HL-60 (cell line): ENCODE results near the gene TRA2A.

ENCODE experiments used
- DNase-seq, 2 experiments: peaks; one replicate each; pipeline ENCODE4 v3.0.0-alpha.2; 2010 to 2020; ENCODE audit warnings: low read depth in 1 of 2, low spot score in 1 of 2
- H3K27ac ChIP-seq: fragments of 250-450 bp; sonication (Bioruptor Pico); replicated peaks from 2 replicates; pipeline ENCODE4 v1.5.1; 2020; ENCODE audit warnings: mild to moderate bottlenecking, moderate library complexity
- H3K27me3 ChIP-seq: fragments of 250-450 bp; sonication (Bioruptor Pico); 2 replicates; pipeline ENCODE4 v1.5.1; 2021; ENCODE audit warnings: mild to moderate bottlenecking, moderate library complexity; ENCODE audit not compliant: insufficient read depth, poor library complexity, severe bottlenecking
- H3K4me3 ChIP-seq: replicated peaks from 2 replicates; pipeline ENCODE4 v1.5.1; 2011; ENCODE audit warnings: mild to moderate bottlenecking, control low read depth, low read length; ENCODE audit not compliant: insufficient read depth
- CTCF ChIP-seq: IDR thresholded peaks from one replicate; pipeline ENCODE4 v1.5.1; 2011; ENCODE audit warnings: low read length, control low read depth, inconsistent platforms; ENCODE audit not compliant: insufficient read depth
- GABPA ChIP-seq: IDR thresholded peaks from 2 replicates; pipeline ENCODE4 v1.6.1; 2012; ENCODE audit warnings: low read depth
- POLR2AphosphoS5 ChIP-seq: IDR thresholded peaks from 2 replicates; pipeline ENCODE4 v1.6.1; 2012; ENCODE audit warnings: low read depth
- REST ChIP-seq: IDR thresholded peaks from 2 replicates; pipeline ENCODE4 v1.6.1; 2012; ENCODE audit warnings: low read depth; ENCODE audit not compliant: insufficient replicate concordance
- SPI1 ChIP-seq: IDR thresholded peaks from 2 replicates; pipeline ENCODE4 v1.6.1; 2012; ENCODE audit warnings: low read depth, mild to moderate bottlenecking, borderline replicate concordance

TRA2A gene

GRCh38 chr7:23547662-23548061 lies 15.9 kb upstream of the TRA2A start:
- H3K27ac ChIP-seq: no peak overlapping the region
- no peak overlapping the region for H3K4me3 ChIP-seq
- DNase-seq: no peak
- TF ChIP-seq REST (no peak), SPI1 (no peak), CTCF (no peak), POLR2AphosphoS5 (no peak), GABPA (no peak)
- H3K27me3 ChIP-seq: no peaks in the 10 kb centered on the region

GRCh38 chr7:23546897-23547572 lies 15.3 kb upstream of the TRA2A start:
- TF ChIP-seq GABPA (no peak), CTCF (peak; percentile 83)
- H3K27me3 ChIP-seq: no peaks in the 10 kb centered on the region
- peak; percentile 73 to 82 for DNase-seq
- no peak overlapping the region for H3K27ac ChIP-seq
- no peak overlapping the region for H3K4me3 ChIP-seq

GRCh38 chr7:23545493-23545892 lies 13.7 kb upstream of the TRA2A start:
- DNase-seq: no peak
- Histone ChIP-seq H3K27ac (no peak overlapping the region), H3K27me3 (no peaks in the 10 kb centered on the region), H3K4me3 (no peak overlapping the region)
- no peak for TF ChIP-seq GABPA
- TF ChIP-seq POLR2AphosphoS5: no peak
- TF ChIP-seq SPI1: no peak
- TF ChIP-seq CTCF: no peak
- TF ChIP-seq REST: no peak

GRCh38 chr7:23544913-23545354 lies 13.2 kb upstream of the TRA2A start:
- Histone ChIP-seq H3K27me3 (no peaks in the 10 kb centered on the region), H3K27ac (no peak overlapping the region), H3K4me3 (no peak overlapping the region)
- no peak for TF ChIP-seq SPI1
- no peak for TF ChIP-seq GABPA
- TF ChIP-seq CTCF: no peak
- no peak for TF ChIP-seq POLR2AphosphoS5
- TF ChIP-seq REST: no peak
- DNase-seq: peak in 1 of 2 experiments; percentile 38
